IMR-90 (cell line): ENCODE results near the gene UBASH3A. TPM values are rescaled to one million over a fixed set of nuclear protein-coding genes. Genes with fewer than 3 reads are reported as not detected.

Source experiments
- ATAC-seq: fragments of 200-7000 bp; cut with Tn5 transposase; 2 replicates; pipeline ENCODE4 v1.9.1; 2020; ENCODE audit warnings: low read depth, mild to moderate bottlenecking, moderate library complexity
- BruUV-seq: library from RNA; stranded (reverse); fragments of 400-500 nt; replicated peaks from 2 replicates; lab custom pipeline; 2021; lab: Mats Ljungman, UMichigan
- CTCF ChIA-PET: fragments of 300-600 bp; formaldehyde crosslinking; extraction: SDS; loops from one replicate; lab custom pipeline; 2021; ENCODE audit warnings: antibody characterized with exemption; lab: Yijun Ruan, JAX
- POLR2A ChIA-PET: fragments of 300-600 bp; sonication (Branson Sonifier 250); formaldehyde crosslinking; loops from one replicate; lab custom pipeline; 2022; ENCODE audit warnings: antibody characterized with exemption; ENCODE audit not compliant: unreplicated experiment; lab: Charles Lee
- DNase-seq: peaks from one replicate; pipeline ENCODE4 v3.0.0; 2013
- H2AFZ ChIP-seq: replicated peaks from 2 replicates; pipeline ENCODE3; 2013; ENCODE audit warnings: low read length, mild to moderate bottlenecking; ENCODE audit not compliant: poor library complexity
- H2AK5ac ChIP-seq: 2 replicates; pipeline ENCODE4 v1.6.1; 2013; ENCODE audit warnings: low read depth, low read length, inconsistent platforms
- H2AK9ac ChIP-seq: replicated peaks from 2 replicates; pipeline ENCODE3; 2013; ENCODE audit warnings: mild to moderate bottlenecking, low read depth, low read length, moderate library complexity; ENCODE audit not compliant: poor library complexity
- H2BK120ac ChIP-seq: 2 replicates; pipeline ENCODE4 v1.6.1; 2013; ENCODE audit warnings: low read depth, low read length, inconsistent platforms
- H2BK15ac ChIP-seq: 3 replicates; pipeline ENCODE4 v1.6.1; 2013; ENCODE audit warnings: low read depth, low read length, inconsistent platforms
- H2BK20ac ChIP-seq: 2 replicates; pipeline ENCODE4 v1.6.1; 2013; ENCODE audit warnings: low read depth, mild to moderate bottlenecking, inconsistent platforms, low read length, moderate library complexity
- H2BK5ac ChIP-seq: 2 replicates; pipeline ENCODE4 v1.6.1; 2013; ENCODE audit warnings: mild to moderate bottlenecking, low read depth, low read length, inconsistent platforms; ENCODE audit not compliant: poor library complexity, severe bottlenecking
- H3K14ac ChIP-seq: replicated peaks from 2 replicates; pipeline ENCODE4 v1.6.1; 2013; ENCODE audit warnings: low read depth, low read length, inconsistent platforms
- H3K18ac ChIP-seq: 2 replicates; pipeline ENCODE4 v1.6.1; 2013; ENCODE audit warnings: low read depth, low read length, control low read depth
- H3K23ac ChIP-seq: 2 replicates; pipeline ENCODE4 v1.6.1; 2013; ENCODE audit warnings: low read depth, low read length, inconsistent platforms
- H3K27ac ChIP-seq: 2 replicates; pipeline ENCODE4 v1.5.1; 2013; ENCODE audit warnings: mild to moderate bottlenecking, control low read depth, low read length; ENCODE audit not compliant: insufficient read depth
- H3K27me3 ChIP-seq: 2 replicates; pipeline ENCODE4 v1.6.1; 2013; ENCODE audit warnings: low read length; ENCODE audit not compliant: control insufficient read depth, insufficient read depth
- H3K36me3 ChIP-seq: 2 replicates; pipeline ENCODE4 v1.6.1; 2013; ENCODE audit warnings: low read length, mixed read lengths; ENCODE audit not compliant: control insufficient read depth, insufficient read depth
- H3K4ac ChIP-seq: 2 replicates; pipeline ENCODE4 v1.6.1; 2013; ENCODE audit warnings: low read depth, low read length, inconsistent platforms
- H3K4me1 ChIP-seq: 2 replicates; pipeline ENCODE4 v1.6.1; 2013; ENCODE audit warnings: low read length, mixed read lengths; ENCODE audit not compliant: control insufficient read depth, insufficient read depth
- H3K4me2 ChIP-seq: 2 replicates; pipeline ENCODE4 v1.6.1; 2013; ENCODE audit warnings: low read depth, mild to moderate bottlenecking, control low read depth, low read length, moderate library complexity
- H3K4me3 ChIP-seq: 2 replicates; pipeline ENCODE4 v1.5.1; 2013; ENCODE audit warnings: low read depth, mild to moderate bottlenecking, control low read depth, low read length, moderate library complexity; ENCODE audit not compliant: insufficient read depth
- H3K56ac ChIP-seq: 2 replicates; pipeline ENCODE4 v1.6.1; 2013; ENCODE audit warnings: low read length, inconsistent platforms; ENCODE audit not compliant: insufficient read depth; ENCODE audit errors: extremely low read depth
- H3K79me1 ChIP-seq, 2 experiments: 2 replicates each; pipeline ENCODE4 v1.6.1; 2013; ENCODE audit warnings: low read length in 2 of 2, inconsistent platforms in 1 of 2, low read depth in 1 of 2
- H3K9ac ChIP-seq: 2 replicates; pipeline ENCODE4 v1.6.1; 2013; ENCODE audit warnings: low read depth, low read length, control low read depth
- H3K9me1 ChIP-seq: 2 replicates; pipeline ENCODE4 v1.6.1; 2013; ENCODE audit warnings: low read length, inconsistent platforms; ENCODE audit not compliant: insufficient read depth
- H3K9me3 ChIP-seq: 2 replicates; pipeline ENCODE4 v1.6.1; 2013; ENCODE audit warnings: low read length; ENCODE audit not compliant: control insufficient read depth, insufficient read depth
- H4K20me1 ChIP-seq: 2 replicates; pipeline ENCODE4 v1.6.1; 2013; ENCODE audit warnings: low read length, inconsistent platforms; ENCODE audit not compliant: insufficient read depth
- H4K5ac ChIP-seq: 2 replicates; pipeline ENCODE4 v1.6.1; 2013; ENCODE audit warnings: mild to moderate bottlenecking, low read depth, low read length, control low read depth
- H4K8ac ChIP-seq, 2 experiments: 2 replicates each; pipeline ENCODE4 v1.6.1; 2013; ENCODE audit warnings: low read depth in 2 of 2, low read length in 2 of 2, control low read depth in 1 of 2, inconsistent platforms in 1 of 2
- H4K91ac ChIP-seq: 2 replicates; pipeline ENCODE4 v1.6.1; 2013; ENCODE audit warnings: low read depth, low read length, inconsistent platforms; ENCODE audit not compliant: insufficient read depth
- BHLHE40 ChIP-seq: fragments of 150-350 bp; IDR thresholded peaks from 2 replicates; pipeline ENCODE4 v1.6.1; 2016; ENCODE audit warnings: mild to moderate bottlenecking, low read depth, low read length
- CHD1 ChIP-seq: IDR thresholded peaks from 2 replicates; pipeline ENCODE4 v1.6.1; 2012; ENCODE audit warnings: low read depth, low read length, improper control_type of control experiment
- MAZ ChIP-seq: IDR thresholded peaks from 2 replicates; pipeline ENCODE4 v1.6.1; 2012; ENCODE audit warnings: low read depth, mild to moderate bottlenecking, low read length, improper control_type of control experiment, moderate library complexity, borderline replicate concordance
- POLR2A ChIP-seq: IDR thresholded peaks from 2 replicates; pipeline ENCODE4 v1.6.1; 2012; ENCODE audit warnings: mild to moderate bottlenecking, low read depth, low read length
- RAD21 ChIP-seq: IDR thresholded peaks from 2 replicates; pipeline ENCODE4 v1.6.1; 2012; ENCODE audit warnings: low read length, improper control_type of control experiment
- SMC3 ChIP-seq: fragments of 150-350 bp; IDR thresholded peaks from 2 replicates; pipeline ENCODE4 v1.6.1; 2016; ENCODE audit warnings: low read depth, mild to moderate bottlenecking, antibody characterized with exemption, low read length, moderate library complexity
- WGBS, 2 experiments: methylation state at CpG; one replicate each; pipeline versions ENCODE4 v1.1.5 to v1.1.7; 2013; ENCODE audit warnings: missing lambda C conversion rate in 2 of 2; ENCODE audit not compliant: insufficient read length in 1 of 2; ENCODE audit errors: extremely low coverage in 2 of 2; 5-methylcytosine and 5-hydroxymethylcytosine counted together
- dilution Hi-C: fragments of 300-500 bp; cut with HindIII; formaldehyde crosslinking; loops from one replicate; pipeline ENCODE4 v1.14.3; 2018; ENCODE audit warnings: low sequenced_read_pairs; ENCODE audit not compliant: unreplicated experiment
- in situ Hi-C: fragments of 300-500 bp; cut with MboI; formaldehyde crosslinking; loops from 3 replicates; pipeline ENCODE4 v1.14.3; 2019; ENCODE audit warnings: low sequenced_read_pairs, inconsistent platforms, mixed read lengths
- intact Hi-C: fragments of 100-400 bp; cut with micrococcal nuclease; formaldehyde crosslinking; loops from 2 replicates; pipeline ENCODE4 v1.10.0; 2022
- polyA plus RNA-seq, 3 experiments: library from polyadenylated mRNA; depleted of rRNA; stranded (reverse); fragments of >200 nt; gene quantifications; 2 replicates each; pipeline ENCODE4 v1.2.3, GENCODE V29; 2012; ENCODE audit warnings: low replicate concordance in 1 of 3
- total RNA-seq: library from RNA; depleted of rRNA; stranded (reverse); fragments of >200 nt; gene quantifications from 2 replicates; pipeline ENCODE4 v1.2.3, GENCODE V29; 2012
- TF ChIP-seq, protein P1 (sequence below): conservative IDR thresholded peaks from 2 replicates; pipeline ENCODE4 v1.5.1; 2012; ENCODE audit warnings: mild to moderate bottlenecking, low read depth, low read length, improper control_type of control experiment
- TF ChIP-seq, protein P2 (sequence below): fragments of 150-350 bp; IDR thresholded peaks from 2 replicates; pipeline ENCODE4 v1.6.1; 2017; ENCODE audit warnings: mild to moderate bottlenecking, antibody characterized with exemption, low read length, low read depth

UBASH3A gene
- total and polyA plus RNA-seq, 2 of the 4 experiments (the other 2 are of a cell fraction): not detected

DNA sequence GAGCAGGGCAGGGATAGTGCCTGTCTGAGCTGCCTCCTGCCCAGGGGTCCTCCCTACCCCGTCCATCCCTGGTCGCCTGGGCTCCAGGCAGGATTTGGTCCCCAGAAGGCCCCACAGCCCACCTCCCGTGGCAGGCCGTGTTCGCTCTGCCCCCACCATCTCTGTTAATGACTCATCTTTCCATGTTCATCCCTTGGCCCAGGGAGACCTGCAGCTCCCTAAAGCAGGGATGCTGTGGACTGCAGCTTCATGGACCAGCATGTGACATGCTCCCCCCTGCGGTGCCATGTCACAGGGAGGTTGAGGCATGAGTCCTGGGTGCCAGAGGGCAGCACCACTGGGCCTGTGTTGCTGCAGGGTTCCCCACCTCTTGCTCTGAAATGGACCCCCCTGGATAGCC is 26.8 kb downstream of the UBASH3A start:
- no peak overlapping the region for H3K14ac ChIP-seq
- no peak for TF ChIP-seq MAZ
- TF ChIP-seq, protein P1, sequence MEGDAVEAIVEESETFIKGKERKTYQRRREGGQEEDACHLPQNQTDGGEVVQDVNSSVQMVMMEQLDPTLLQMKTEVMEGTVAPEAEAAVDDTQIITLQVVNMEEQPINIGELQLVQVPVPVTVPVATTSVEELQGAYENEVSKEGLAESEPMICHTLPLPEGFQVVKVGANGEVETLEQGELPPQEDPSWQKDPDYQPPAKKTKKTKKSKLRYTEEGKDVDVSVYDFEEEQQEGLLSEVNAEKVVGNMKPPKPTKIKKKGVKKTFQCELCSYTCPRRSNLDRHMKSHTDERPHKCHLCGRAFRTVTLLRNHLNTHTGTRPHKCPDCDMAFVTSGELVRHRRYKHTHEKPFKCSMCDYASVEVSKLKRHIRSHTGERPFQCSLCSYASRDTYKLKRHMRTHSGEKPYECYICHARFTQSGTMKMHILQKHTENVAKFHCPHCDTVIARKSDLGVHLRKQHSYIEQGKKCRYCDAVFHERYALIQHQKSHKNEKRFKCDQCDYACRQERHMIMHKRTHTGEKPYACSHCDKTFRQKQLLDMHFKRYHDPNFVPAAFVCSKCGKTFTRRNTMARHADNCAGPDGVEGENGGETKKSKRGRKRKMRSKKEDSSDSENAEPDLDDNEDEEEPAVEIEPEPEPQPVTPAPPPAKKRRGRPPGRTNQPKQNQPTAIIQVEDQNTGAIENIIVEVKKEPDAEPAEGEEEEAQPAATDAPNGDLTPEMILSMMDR: no peak
- no peak for TF ChIP-seq SMC3
- TF ChIP-seq, protein P2, sequence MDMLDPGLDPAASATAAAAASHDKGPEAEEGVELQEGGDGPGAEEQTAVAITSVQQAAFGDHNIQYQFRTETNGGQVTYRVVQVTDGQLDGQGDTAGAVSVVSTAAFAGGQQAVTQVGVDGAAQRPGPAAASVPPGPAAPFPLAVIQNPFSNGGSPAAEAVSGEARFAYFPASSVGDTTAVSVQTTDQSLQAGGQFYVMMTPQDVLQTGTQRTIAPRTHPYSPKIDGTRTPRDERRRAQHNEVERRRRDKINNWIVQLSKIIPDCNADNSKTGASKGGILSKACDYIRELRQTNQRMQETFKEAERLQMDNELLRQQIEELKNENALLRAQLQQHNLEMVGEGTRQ: no peak
- no peak for TF ChIP-seq POLR2A
- TF ChIP-seq CHD1: no peak
- TF ChIP-seq RAD21: no peak
- no peak for TF ChIP-seq BHLHE40
- no peak overlapping the region for H3K4ac ChIP-seq
- H3K18ac ChIP-seq: no peak overlapping the region
- no peak overlapping the region for H3K23ac ChIP-seq
- in situ Hi-C loops: no loop called here
- no peak overlapping the region for H4K91ac ChIP-seq
- H3K79me1 ChIP-seq: no peaks in the 10 kb centered on the region
- H2AK9ac ChIP-seq: no peak overlapping the region
- H2BK15ac ChIP-seq: no peak overlapping the region
- no peak overlapping the region for H4K5ac ChIP-seq
- WGBS, 2 experiments: 70% methylated on average over 2 of the region's 6 CpGs; no CpG with 5 or more reads in 1 of the 2 experiments
- no peak overlapping the region for H2BK120ac ChIP-seq
- CTCF ChIA-PET: no interaction called here
- dilution Hi-C loops: no loop called here
- no peak overlapping the region for H3K9ac ChIP-seq
- no peaks in the 10 kb centered on the region; the same call in 1 of the 2 replicates for H3K9me3 ChIP-seq
- H4K8ac ChIP-seq: no peak overlapping the region
- no peak for DNase-seq
- H2AFZ ChIP-seq: no peak overlapping the region
- H2BK20ac ChIP-seq: no peak overlapping the region
- no peak overlapping the region for H3K4me3 ChIP-seq
- no peak overlapping the region for H3K4me2 ChIP-seq
- POLR2A ChIA-PET: no interaction called here
- H3K4me1 ChIP-seq: no peaks in the 10 kb centered on the region
- H2BK5ac ChIP-seq: no peak overlapping the region
- BruUV-seq: no TSS peak
- intact Hi-C loops: no loop called here
- H3K56ac ChIP-seq: no peak overlapping the region
- H4K20me1 ChIP-seq: no peaks in the 10 kb centered on the region
- no peak for ATAC-seq
- H3K27ac ChIP-seq: no peak overlapping the region
- no peak overlapping the region for H2AK5ac ChIP-seq
- H3K9me1 ChIP-seq: no peaks in the 10 kb centered on the region
- H3K27me3 ChIP-seq: peaks cover 3% of the 10 kb centered on the region; the same call in 1 of the 2 replicates
- no peaks in the 10 kb centered on the region for H3K36me3 ChIP-seq
